HG03521 (cell line): ENCODE measurements around the gene KLHL5.
"Not testable (repeated sequence)": the region's sequence is repeated elsewhere in the genome, so short reads cannot be mapped to it uniquely, and the experiment has no call there.

Experiments used
- ATAC-seq: cut with Tn5 transposase; IDR thresholded peaks from one replicate; pipeline ENCODE4 v1.9.1; 2021; ENCODE audit warnings: mild to moderate bottlenecking, moderate library complexity; ENCODE audit not compliant: unreplicated experiment

KLHL5 gene

DNA sequence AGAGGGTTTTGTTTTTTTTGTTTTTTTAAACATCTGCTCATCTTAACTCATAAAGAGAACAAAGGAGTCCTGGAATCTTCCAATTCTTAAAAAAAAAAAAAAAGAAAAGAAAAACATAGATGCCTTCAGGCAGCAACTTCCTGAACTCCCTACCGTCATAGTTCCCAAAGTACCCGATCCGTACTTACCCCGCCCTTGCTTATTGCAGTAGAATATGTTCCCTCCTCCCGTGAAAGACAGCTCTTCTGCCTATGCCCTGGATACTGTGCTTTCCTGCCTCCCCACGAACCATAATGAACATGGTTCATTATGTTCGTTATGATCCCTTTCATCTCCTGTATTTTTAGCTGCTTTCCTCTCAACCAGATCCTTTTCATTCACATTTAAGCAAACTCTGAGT lies 40.3 kb downstream of the KLHL5 start:
- no peak for ATAC-seq

DNA sequence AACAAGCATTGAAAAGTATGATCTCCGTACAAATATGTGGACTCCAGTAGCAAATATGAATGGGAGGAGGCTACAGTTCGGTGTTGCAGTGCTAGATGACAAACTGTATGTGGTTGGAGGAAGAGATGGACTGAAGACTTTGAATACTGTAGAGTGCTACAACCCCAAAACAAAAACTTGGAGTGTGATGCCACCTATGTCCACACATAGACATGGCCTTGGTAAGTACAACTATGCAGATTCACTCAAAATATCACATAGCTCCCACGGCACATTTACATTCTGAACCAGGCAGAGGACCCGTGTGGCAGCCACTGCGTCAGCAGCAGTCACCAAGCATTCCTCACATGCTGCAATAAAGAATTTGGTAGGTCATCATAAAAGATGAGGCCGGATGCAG lies 41.3 kb downstream of the KLHL5 start:
- ATAC-seq, result no peak

DNA sequence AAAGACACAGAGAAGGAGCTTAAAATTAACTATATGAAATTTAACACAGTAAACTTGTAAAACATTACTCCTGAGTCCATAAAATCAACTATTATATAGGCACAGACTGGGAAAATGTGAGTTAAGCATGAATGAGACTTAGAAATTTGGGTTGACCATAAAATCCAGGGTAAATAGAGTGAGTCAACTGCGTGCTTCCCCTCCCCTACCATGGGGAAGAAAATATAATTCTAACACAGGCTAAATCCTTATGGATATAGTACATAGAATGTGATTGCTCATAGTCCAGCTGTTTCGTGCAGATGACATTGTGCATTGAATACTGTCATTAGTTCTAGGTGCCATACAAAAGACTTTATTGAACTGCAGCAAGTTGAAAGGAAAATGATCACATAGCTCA lies 42.2 kb downstream of the KLHL5 start:
- ATAC-seq, result no peak

DNA sequence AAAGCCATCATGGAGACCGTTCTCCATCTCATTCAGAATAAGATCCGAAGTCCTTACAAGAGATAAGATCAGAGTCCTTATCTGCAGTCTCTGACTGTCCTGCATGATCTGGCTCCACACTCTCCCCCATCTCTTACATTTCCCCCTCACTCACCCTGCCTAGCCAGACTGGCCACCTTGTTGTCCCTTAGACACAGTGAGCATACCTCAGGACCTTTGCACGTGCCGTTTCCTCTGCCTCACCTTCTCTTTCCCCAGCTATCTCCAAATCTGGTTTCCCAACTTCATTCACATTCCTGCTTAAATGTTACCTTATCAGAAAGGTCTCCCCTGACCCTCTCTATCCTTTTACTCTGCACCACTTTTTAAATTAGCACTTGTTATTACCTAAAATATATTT lies 44.0 kb downstream of the KLHL5 start:
- no peak for ATAC-seq

DNA sequence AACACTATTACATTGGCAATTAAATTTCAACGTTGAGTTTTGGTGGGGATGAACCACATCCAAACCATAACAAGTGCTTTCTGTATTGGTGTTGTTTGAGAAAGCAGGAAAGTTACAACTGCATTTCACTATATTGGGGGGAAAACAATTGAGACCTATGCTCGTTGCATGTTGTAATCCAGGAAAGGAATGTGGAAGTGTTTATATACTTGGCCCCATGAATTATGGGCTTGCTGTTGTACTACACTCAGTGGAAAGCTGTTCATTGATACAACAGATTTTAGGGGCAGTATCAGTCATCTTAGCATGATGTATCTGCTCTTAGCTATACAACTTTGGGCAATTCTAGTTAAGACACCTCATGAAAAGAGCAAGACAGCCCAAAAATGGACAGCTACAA lies 52.4 kb downstream of the KLHL5 start:
- ATAC-seq, result no peak

DNA sequence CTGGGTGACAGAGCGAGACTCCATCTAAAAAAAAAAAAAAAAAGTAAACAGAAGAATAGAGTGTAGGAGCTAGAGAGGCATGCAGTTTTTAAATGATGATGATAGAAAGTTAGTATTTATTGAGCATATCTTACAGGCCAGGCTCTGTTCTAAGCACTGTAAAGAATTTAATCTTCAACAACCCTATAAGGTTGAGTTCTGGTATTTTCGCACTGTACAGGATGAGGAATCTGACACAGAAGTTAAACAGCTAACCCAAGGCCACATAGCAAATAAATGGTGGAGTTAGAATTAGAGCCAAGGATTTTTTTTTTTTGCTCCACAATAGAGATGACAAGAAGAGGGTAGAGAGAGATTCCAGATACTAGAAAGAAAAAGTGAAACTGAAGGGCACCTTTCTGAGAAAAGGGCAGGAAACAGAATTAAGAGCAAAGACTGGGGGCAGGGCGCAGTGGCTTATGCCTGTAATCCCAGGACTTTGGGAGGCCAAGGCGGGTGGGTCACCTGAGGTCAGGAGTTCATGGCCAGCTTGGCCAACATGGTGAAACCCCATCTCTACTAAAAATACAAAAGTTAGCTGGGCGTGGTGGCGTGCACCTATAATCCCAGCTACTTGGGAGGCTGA lies 56.1 kb downstream of the KLHL5 start:
- ATAC-seq, result no peak

DNA sequence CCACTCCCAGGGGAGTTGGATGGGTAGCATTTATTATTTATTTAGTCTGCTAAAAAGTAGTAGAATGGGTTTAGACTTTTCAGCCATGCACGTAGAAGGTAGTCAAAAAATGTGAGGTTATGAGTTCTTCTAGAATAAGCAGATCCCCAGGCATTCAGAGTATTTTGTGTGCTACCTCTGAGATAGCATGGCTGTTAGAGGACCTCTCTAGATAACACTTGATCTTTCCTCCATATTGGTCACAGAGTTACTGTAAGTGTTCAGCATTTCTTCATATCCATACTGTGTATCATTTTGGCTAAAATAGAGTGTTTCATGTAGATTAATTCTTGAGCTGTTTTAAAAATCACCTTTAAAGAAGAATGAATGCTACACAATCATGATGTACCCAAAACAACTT lies 58.4 kb downstream of the KLHL5 start:
- ATAC-seq, result no peak

DNA sequence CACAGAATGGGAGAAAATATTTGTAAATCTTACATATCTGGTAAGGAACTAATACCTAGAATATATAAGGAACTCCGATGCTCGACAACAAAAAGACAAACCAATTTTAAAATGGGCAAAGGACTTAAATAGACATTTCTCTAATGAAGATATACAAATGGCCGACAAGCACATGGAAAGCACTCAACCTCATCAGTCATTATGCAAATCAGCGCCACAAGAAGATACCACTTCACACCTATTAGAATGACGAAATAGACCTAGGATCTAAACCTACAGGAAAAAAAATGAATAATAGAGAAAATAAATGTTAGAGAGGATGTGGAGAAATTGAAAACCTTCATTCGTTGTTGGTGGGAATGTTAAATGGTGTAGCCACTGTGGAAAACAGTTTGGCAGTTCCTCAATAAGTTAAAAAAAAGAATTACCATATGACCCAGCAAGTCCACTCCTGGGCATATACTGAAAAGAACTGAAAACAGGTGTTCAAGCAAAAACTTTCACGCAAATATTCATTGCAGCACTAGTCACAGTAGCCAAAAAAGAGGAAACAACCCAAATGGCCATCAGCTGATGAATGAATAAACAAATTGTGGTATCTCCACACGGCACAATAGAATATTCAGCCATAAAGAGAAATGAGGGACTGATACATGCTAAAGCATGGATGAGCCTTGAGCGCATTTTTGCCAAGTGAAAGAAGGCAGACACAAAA lies 63.0 kb downstream of the KLHL5 start:
- peak; percentile 74 for ATAC-seq

DNA sequence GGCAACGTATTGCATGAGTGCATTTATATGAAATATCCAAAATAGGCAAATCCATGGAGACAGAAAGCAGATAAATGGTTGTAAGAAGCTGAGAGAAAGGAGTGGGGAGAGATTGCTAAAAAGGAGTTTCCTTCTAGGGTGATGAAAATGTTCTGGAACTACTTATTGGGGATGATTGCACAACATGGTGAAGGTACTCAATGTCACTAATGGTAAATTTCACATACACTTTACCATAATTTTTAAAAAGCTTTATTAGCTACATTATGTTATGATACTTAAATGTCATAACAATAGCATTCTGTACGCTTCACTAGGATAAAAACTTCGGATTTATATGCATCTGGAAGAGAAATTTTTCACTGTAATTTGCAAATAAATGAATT lies 63.6 kb downstream of the KLHL5 start:
- no peak for ATAC-seq

DNA sequence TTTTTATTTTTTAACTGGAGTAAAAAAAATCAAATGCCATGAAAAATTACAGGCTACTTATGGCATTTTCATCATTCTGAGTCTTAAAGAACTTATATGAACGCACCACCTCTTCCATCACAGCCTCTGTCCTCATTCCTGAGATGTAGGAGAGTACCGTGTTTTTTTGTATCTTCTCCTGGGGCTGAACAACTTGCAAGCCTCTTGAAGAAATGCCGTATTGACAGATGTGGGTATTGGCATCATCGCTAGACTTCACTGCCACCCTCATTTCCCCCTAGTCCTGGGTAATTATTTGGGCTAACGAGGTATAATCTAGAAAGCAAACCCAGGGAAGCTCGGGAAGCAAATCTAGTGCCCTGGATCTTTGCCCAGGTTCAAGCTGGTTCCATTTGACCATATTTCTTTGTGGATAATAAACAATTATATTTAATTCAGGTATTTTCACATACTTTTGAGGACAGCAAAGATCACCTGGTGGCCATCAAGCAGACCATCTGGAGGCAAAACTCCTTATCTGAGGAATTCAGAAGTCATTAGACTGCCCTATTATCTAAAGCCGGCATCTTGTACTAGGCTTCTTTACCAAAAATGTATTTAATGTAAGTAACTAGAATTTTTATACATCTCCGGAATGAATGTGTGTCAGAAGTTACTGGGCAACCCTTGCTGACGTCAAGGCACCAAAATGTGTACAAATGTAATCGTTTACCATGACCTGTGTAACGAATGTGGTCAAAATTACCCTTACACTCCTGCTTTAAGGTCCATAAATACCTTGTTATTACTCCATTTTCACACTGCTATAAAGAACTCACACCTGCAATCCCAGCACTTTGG lies 64.4 kb downstream of the KLHL5 start:
- ATAC-seq, result no peak

DNA sequence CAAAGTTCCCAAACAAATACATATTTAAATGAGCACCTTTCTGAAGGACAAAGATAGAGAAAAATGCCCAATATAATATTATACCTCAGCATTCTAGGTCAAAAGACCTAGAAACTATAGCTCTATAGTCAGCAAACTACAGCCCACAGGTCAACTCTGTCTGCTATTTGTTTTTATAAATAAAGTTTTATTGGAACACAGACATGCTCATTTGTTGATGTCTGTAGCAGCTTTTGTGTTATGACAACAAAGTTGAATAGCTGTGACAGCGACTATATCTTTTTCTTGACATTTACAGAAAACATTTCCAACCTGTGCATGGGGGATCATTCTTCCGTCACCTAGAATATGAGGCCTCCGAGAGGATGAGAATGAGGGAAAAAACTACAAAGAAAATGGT lies 71.6 kb downstream of the KLHL5 start:
- no peak for ATAC-seq

DNA sequence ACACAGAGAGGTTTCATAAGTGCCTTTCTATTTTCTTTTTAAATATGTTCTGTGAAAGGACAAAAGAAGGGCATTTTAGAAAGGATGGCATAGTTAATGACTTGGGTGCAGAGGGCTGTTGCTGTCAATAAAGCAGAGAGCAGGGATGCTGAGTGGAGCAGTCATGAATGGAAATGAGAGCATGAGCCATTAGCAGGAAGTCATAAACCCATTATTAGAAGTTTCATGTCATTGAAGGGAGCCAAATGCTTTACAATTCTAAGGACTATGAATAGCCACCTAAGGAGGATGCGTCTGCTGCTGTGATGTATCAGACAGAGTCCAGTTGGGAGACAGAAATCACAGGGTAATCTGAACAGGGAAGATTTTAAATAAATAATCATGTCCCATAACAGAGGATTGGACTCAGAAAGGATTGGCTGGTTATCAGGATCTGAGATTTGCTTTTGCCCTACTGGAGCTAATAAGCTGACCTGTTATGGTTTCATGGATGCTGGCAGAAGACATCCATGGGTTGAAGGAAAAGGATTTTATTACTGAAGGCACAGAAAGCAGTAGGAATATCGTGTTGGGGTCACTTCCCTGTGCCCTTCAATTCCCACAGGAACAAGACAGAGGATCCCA lies 72.8 kb downstream of the KLHL5 start:
- ATAC-seq, result no peak

DNA sequence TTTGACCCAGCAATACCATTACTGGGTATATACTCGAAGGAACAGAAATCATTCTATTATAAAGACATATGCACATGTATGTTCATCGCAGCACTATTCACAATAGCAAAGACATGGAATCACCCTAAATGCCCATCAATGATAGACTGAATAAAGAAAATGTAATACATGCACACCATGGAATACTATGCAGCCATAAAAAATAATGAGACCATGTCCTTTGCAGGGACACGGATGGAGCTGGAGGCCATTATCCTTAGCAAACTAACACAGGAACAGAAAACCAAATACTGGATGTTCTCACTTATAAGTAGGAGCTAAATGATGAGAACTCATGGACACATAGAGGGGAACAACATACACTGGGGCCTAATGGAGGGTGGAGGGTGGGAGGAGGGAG lies 76.2 kb downstream of the KLHL5 start:
- not testable (repeated sequence) for ATAC-seq

DNA sequence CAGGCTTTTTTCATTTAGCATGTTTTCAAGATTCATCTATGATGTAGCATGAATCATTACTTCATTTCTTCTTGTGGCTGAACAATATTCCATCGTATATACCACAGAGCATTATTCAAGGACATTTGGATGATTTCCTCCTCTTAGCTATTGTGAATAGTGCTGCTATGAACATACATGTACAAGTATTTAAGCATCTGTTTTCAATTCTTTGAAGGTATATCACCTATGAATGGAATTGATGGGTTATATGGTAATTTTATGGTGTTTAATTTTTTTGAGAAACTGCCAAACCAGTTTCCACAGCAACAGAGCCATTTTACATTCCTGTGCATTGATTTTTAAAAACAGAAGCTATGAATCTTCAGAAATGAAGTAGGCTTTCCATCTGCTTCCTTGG lies 84.2 kb downstream of the KLHL5 start:
- ATAC-seq, result no peak

DNA sequence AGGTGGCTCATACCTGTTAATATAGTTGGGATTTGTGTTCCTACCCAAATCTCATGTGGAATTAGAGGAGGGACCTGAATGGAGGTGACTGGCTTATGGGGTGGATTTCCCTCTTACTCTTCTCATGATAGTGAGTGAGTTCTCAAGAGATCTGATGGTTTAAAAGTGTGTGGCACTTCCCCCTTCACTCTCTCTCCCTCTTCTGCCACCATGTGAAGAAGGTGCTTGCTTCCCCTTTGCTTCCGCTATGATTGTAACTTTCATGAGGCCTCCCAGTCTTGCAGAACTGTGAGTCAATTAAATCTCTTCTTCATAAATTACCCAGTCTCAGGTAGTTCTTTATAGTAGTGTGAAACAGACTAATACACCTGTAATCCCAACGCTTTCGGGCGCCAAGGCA lies 92.0 kb downstream of the KLHL5 start:
- no peak for ATAC-seq

DNA sequence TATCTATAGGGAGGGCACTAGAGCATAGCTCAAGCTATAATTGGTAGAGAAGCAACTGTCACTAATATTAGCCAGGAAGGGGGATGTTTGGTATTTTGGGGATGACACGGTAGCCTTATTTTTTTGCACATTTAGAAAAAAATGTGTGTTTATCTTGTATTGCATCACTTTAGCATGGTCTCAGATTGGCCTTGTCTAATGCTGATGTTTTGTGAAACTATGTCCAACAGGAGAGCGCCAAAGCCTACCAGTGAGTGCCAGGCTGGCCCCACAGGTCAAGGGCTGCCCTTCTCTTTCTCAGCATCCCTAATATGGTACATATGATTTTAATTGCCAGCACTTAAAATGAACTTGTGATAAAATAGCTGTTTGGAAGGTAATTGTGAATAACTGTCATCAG lies 95.5 kb downstream of the KLHL5 start:
- no peak for ATAC-seq

DNA sequence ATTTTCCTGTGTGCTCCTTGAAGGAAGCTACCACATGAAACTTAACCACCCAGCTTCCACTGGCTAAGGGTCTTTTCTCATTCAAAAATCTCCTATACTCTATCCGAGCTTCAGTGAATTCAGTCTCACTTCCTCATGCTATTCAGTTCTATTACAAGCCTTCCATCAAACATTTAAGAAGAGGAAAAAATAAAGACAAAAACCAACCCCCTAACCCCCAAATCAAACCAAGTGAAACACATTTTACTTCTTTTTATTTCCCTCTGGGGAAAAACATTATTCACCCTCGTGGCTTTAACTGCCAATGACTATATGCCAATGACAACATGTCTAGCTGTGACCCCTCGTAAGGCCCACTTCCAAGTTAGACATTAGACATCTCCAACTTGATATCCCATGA lies 104.1 kb downstream of the KLHL5 start:
- ATAC-seq, result no peak

DNA sequence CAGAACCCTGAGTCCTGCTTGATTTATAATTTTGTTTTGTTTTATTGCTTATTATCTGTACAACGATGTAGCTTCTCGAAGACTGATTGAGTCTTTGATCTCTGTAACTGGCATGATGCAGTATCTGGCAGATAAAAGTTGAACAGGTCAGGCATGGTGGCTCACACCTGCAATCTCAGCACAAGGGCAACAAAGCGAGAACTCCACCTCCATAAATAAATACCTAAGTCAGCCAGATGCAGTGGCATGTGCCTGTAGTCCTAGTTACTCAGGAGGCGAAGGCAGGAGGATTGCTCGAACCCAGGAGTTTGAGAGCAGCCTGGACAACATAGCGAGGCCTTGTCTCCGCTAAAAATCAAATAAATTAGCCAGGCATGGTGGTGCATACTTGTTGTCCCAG lies 104.6 kb downstream of the KLHL5 start:
- no peak for ATAC-seq

DNA sequence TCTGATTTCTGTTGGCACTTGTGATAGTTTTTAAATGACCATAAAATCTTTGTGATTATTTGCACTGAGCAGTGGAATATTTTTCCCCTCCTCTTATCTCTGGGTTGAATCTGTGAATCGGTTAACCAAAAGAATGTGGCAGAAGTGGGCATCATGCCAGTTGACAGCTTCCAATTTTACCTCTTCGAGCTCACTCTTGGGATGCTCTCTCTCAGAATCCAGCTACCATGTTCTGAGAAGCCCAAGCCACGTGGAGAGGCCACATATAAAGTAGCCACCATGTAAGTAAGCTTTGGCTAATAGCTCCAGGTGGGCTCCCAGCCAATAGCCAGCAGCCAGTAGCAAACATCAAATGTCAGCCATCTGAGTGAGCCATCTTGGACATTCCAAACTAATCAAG lies 107.4 kb downstream of the KLHL5 start:
- ATAC-seq, result no peak

DNA sequence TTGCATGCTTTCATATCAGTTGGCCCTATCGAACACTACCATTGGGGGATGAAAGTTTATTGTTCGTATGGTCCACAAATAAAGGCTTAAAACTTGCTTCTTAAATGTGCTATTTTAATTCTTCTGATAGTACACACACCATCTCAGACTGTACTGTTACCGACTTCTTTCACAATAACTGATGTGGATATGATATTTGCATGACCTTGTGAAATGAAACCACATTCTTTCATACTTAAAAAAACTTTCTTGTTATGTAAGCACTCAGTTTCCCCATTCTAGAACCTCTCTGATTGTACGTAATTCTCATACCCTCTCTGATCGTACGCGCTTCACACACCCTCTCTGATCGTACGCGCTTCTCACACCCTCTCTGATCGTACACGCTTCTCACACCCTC lies 108.3 kb downstream of the KLHL5 start:
- no peak for ATAC-seq
